Smooth muscle cell (in vitro differentiated cells): ENCODE results near the gene TICRR. TPM values are rescaled to one million over a fixed set of nuclear protein-coding genes. Genes with fewer than 3 reads are reported as not detected.

Experiments used
- DNase-seq: peaks from one replicate; lab custom pipeline; 2025; ENCODE audit not compliant: unreplicated experiment; lab: John Stamatoyannopoulos, UW
- H2AFZ ChIP-seq: fragments of 200-600 bp; sonication (generic); 2 replicates; pipeline ENCODE4 v1.6.0; 2016; ENCODE audit warnings: antibody characterized with exemption, low read depth, mild to moderate bottlenecking
- H3F3A ChIP-seq: fragments of 200-600 bp; sonication (generic); 2 replicates; pipeline ENCODE4 v1.6.0; 2017; ENCODE audit warnings: antibody characterized with exemption, low read depth
- H3K27ac ChIP-seq: fragments of 200-600 bp; sonication (generic); 2 replicates; pipeline ENCODE4 v1.5.1; 2016; ENCODE audit warnings: low read depth, mild to moderate bottlenecking
- H3K27me3 ChIP-seq: fragments of 200-600 bp; sonication (generic); 2 replicates; pipeline ENCODE4 v1.6.1; 2016; ENCODE audit warnings: low read depth, mild to moderate bottlenecking
- H3K36me3 ChIP-seq: fragments of 200-600 bp; sonication (generic); 2 replicates; pipeline ENCODE4 v1.5.1; 2016; ENCODE audit warnings: low read depth
- H3K4me1 ChIP-seq: fragments of 200-600 bp; sonication (generic); 2 replicates; pipeline ENCODE4 v1.5.1; 2016; ENCODE audit warnings: low read depth
- H3K4me2 ChIP-seq: fragments of 200-600 bp; sonication (generic); 2 replicates; pipeline ENCODE4 v1.6.0; 2016; ENCODE audit warnings: mild to moderate bottlenecking
- H3K4me3 ChIP-seq: fragments of 200-600 bp; sonication (generic); 2 replicates; pipeline ENCODE4 v1.5.1; 2016; ENCODE audit warnings: mild to moderate bottlenecking
- H3K79me2 ChIP-seq: fragments of 200-600 bp; sonication (generic); 2 replicates; pipeline ENCODE4 v1.6.0; 2016; ENCODE audit warnings: low read depth, mild to moderate bottlenecking
- H3K9ac ChIP-seq: fragments of 200-600 bp; sonication (generic); 2 replicates; pipeline ENCODE4 v1.6.0; 2016; ENCODE audit warnings: low read depth
- H3K9me3 ChIP-seq: fragments of 200-600 bp; sonication (generic); replicated peaks from 2 replicates; pipeline ENCODE4 v1.5.1; 2016; ENCODE audit warnings: low read depth
- H4K20me1 ChIP-seq: fragments of 200-600 bp; sonication (generic); 2 replicates; pipeline ENCODE4 v1.6.0; 2016; ENCODE audit warnings: low read depth
- CTCF ChIP-seq: fragments of 200-600 bp; sonication (generic); IDR thresholded peaks from 2 replicates; pipeline ENCODE4 v1.5.1; 2017; ENCODE audit warnings: borderline replicate concordance, mild to moderate bottlenecking, antibody characterized with exemption; ENCODE audit not compliant: insufficient read depth, poor library complexity, severe bottlenecking
- WGBS: methylation state at CpG from one replicate; pipeline ENCODE4 v1.1.7; 2016; ENCODE audit warnings: low lambda C conversion rate; 5-methylcytosine and 5-hydroxymethylcytosine counted together
- polyA plus RNA-seq: library from polyadenylated mRNA; unstranded; fragments of >200 nt; fragmentation: Nextera tagmentation; extraction: Ambion mirVana; gene quantifications from 2 replicates; pipeline ENCODE4 v1.2.1, GENCODE V29; 2016
- total RNA-seq: library from RNA; depleted of rRNA; stranded (reverse); fragments of >200 nt; gene quantifications from 2 replicates; pipeline ENCODE4 v1.2.3, GENCODE V29; 2014

TICRR gene
- total and polyA plus RNA-seq, 2 experiments from 2014 or later: 1.3 to 2.6 TPM

GRCh38 chr15:89669941-89670340, 94.7 kb downstream of the TICRR start:
- H4K20me1 ChIP-seq: no peaks in the 10 kb centered on the region
- no peaks in the 10 kb centered on the region for H3K36me3 ChIP-seq
- no peak for TF ChIP-seq CTCF
- H3K27ac ChIP-seq: no peak overlapping the region
- H3K4me3 ChIP-seq: no peak overlapping the region
- H3K79me2 ChIP-seq: no peaks in the 10 kb centered on the region
- no peaks in the 10 kb centered on the region for H3K9me3 ChIP-seq
- no peaks in the 10 kb centered on the region for H3F3A ChIP-seq
- H3K4me2 ChIP-seq: no peak overlapping the region
- no peak overlapping the region for H2AFZ ChIP-seq
- 92% methylated on average over 15 of the region's 15 CpGs for WGBS
- no peaks in the 10 kb centered on the region for H3K4me1 ChIP-seq
- H3K9ac ChIP-seq: no peak overlapping the region
- DNase-seq: no peak
- no peaks in the 10 kb centered on the region for H3K27me3 ChIP-seq

GRCh38 chr15:89670971-89671560, 95.8 kb downstream of the TICRR start:
- no peak overlapping the region for H3K4me3 ChIP-seq
- H3K79me2 ChIP-seq: no peaks in the 10 kb centered on the region
- H3K36me3 ChIP-seq: no peaks in the 10 kb centered on the region
- WGBS: 88% methylated on average over 12 of the region's 12 CpGs
- H3K4me2 ChIP-seq: no peak overlapping the region
- H3K27me3 ChIP-seq: no peaks in the 10 kb centered on the region
- no peak overlapping the region for H3K9ac ChIP-seq
- TF ChIP-seq CTCF: no peak
- H3K9me3 ChIP-seq: no peaks in the 10 kb centered on the region
- no peaks in the 10 kb centered on the region for H4K20me1 ChIP-seq
- H3K27ac ChIP-seq: no peak overlapping the region
- H3F3A ChIP-seq: no peaks in the 10 kb centered on the region
- no peak overlapping the region for H2AFZ ChIP-seq
- H3K4me1 ChIP-seq: no peaks in the 10 kb centered on the region
- no peak for DNase-seq

- Histone ChIP-seq H3K4me2 (no peak overlapping the region), H3K27me3 (no peaks in the 10 kb centered on the region), H3K36me3 (no peaks in the 10 kb centered on the region), H3K9me3 (no peaks in the 10 kb centered on the region), H3K4me1 (no peaks in the 10 kb centered on the region), H3K27ac (no peak overlapping the region), H4K20me1 (no peaks in the 10 kb centered on the region), H3F3A (no peaks in the 10 kb centered on the region), H3K79me2 (no peaks in the 10 kb centered on the region), H2AFZ (no peak overlapping the region), H3K9ac (no peak overlapping the region), H3K4me3 (no peak overlapping the region)
- 40% methylated on average over 4 of the region's 4 CpGs for WGBS
- no peak for DNase-seq
- no peak for TF ChIP-seq CTCF
Measured at GRCh38 chr15:89671687-89672086, 96.4 kb downstream of the TICRR start.
